ENCODE results near the gene PTPRR. TPM values are rescaled to one million over a fixed set of nuclear protein-coding genes. Genes with fewer than 3 reads are reported as not detected.

Gene PTPRR
- total and polyA plus RNA-seq, 10 of the 15 experiments (the other 5 are each of a cell fraction or from before 2014, with no cell fraction given): 0.14 to 3.1 (median 0.42) TPM

GRCh38 chr12:70692681-70693288 lies 227.8 kb downstream of the PTPRR start:
- in situ Hi-C loops (cut with MboI): no loop called here
- FAIRE-seq (no peak), ATAC-seq (peak; percentile 64), DNase-seq (ENCODE audit: low read depth, low spot score) (no peak)
- ChIA-PET RAD21 (ENCODE audit: unreplicated experiment) (no interaction called here), POLR2A (no interaction called here), CTCF (no interaction called here), SMC1A (ENCODE audit: uncharacterized antibody, unreplicated experiment) (no interaction called here)
- Histone ChIP-seq H3K27ac (ENCODE audit: control insufficient read depth, insufficient read depth) (no peak overlapping the region), H3K36me3 (ENCODE audit: control insufficient read depth in 2 of 2, insufficient read depth in 2 of 2, low read length in 1 of 2) (no peaks in the 10 kb centered on the region), H3K79me2 (ENCODE audit: control insufficient read depth, insufficient read depth, low read length) (no peaks in the 10 kb centered on the region), H3K9me3 (replicated peaks; ENCODE audit: control insufficient read depth, insufficient read depth, low read length) (no peaks in the 10 kb centered on the region), H4K20me1 (ENCODE audit: control insufficient read depth, insufficient read depth) (no peaks in the 10 kb centered on the region), H3K4me3 (no peak overlapping the region), H3K9ac (ENCODE audit: control insufficient read depth, insufficient read depth, low read length) (no peak overlapping the region), H3K27me3 (replicated peaks in 1 of 2; ENCODE audit: control insufficient read depth in 2 of 2, insufficient read depth in 2 of 2, low read length in 1 of 2) (no peaks in the 10 kb centered on the region), H3K4me1 (ENCODE audit: control insufficient read depth, insufficient read depth, low read length) (no peaks in the 10 kb centered on the region), H2AFZ (ENCODE audit: control insufficient read depth, low read depth, low read length) (no peak overlapping the region), H3K4me2 (ENCODE audit: control insufficient read depth, insufficient read depth) (no peak overlapping the region)
- no TSS peak for BruUV-seq (replicated peaks)
- intact Hi-C loops (cut with micrococcal nuclease; ENCODE audit: unreplicated experiment): no loop called here
- TF ChIP-seq IKZF2 (IDR thresholded peaks at IDR 0.05): no peak
- TF ChIP-seq, protein P1, sequence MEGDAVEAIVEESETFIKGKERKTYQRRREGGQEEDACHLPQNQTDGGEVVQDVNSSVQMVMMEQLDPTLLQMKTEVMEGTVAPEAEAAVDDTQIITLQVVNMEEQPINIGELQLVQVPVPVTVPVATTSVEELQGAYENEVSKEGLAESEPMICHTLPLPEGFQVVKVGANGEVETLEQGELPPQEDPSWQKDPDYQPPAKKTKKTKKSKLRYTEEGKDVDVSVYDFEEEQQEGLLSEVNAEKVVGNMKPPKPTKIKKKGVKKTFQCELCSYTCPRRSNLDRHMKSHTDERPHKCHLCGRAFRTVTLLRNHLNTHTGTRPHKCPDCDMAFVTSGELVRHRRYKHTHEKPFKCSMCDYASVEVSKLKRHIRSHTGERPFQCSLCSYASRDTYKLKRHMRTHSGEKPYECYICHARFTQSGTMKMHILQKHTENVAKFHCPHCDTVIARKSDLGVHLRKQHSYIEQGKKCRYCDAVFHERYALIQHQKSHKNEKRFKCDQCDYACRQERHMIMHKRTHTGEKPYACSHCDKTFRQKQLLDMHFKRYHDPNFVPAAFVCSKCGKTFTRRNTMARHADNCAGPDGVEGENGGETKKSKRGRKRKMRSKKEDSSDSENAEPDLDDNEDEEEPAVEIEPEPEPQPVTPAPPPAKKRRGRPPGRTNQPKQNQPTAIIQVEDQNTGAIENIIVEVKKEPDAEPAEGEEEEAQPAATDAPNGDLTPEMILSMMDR (IDR thresholded peaks at IDR 0.05 in 2 of 3, conservative IDR thresholded peaks at IDR 0.05 in 1 of 3; ENCODE audit: control insufficient read depth in 2 of 3, extremely low read depth in 1 of 3, insufficient read depth in 1 of 3, low read depth in 3 of 3, low read length in 3 of 3): peak; percentile 4 to 24 (median 20); a peak in 1 of 6 replicates

DNA sequence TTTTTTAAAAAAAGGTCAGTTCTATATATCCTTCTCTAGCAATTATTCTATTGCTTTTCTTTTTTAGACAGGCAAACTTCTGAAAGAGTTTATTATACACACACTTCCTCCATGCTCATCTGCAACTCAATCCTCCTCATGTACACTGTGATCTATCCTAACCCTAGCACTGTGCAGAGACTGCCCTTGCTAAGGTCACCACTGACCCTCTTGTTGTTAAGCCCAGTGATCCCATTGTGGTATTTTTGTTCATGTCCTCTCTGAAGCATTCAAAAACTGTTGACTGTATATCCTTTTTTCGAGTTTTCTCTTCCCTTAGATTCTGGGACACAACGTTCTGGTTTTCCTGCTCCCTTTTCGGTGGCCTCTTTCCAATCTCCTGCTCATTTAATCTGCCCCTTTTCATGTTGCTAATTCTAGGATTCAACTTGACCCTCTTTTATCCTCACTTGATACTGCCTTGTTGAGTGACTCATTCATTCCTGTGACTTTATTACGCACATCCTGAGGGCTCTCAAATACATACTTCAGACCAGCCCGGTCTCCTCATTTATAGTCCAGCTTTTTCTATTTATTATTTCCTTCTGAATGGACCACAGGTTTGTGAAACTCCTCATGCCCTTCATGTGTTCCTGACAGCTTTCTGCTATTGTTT lies 229.4 kb downstream of the PTPRR start:
- Histone ChIP-seq H3K9me3 (replicated peaks; ENCODE audit: control insufficient read depth, insufficient read depth, low read length) (no peaks in the 10 kb centered on the region), H3K4me1 (ENCODE audit: control insufficient read depth, insufficient read depth, low read length) (no peaks in the 10 kb centered on the region), H3K4me2 (ENCODE audit: control insufficient read depth, insufficient read depth) (no peak overlapping the region), H3K79me2 (ENCODE audit: control insufficient read depth, insufficient read depth, low read length) (no peaks in the 10 kb centered on the region), H2AFZ (ENCODE audit: control insufficient read depth, low read depth, low read length) (no peak overlapping the region), H3K36me3 (ENCODE audit: control insufficient read depth in 2 of 2, insufficient read depth in 2 of 2, low read length in 1 of 2) (no peaks in the 10 kb centered on the region), H4K20me1 (ENCODE audit: control insufficient read depth, insufficient read depth) (no peaks in the 10 kb centered on the region), H3K27me3 (replicated peaks in 1 of 2; ENCODE audit: control insufficient read depth in 2 of 2, insufficient read depth in 2 of 2, low read length in 1 of 2) (no peaks in the 10 kb centered on the region), H3K4me3 (no peak overlapping the region), H3K27ac (ENCODE audit: control insufficient read depth, insufficient read depth) (no peak overlapping the region), H3K9ac (ENCODE audit: control insufficient read depth, insufficient read depth, low read length) (no peak overlapping the region)
- ChIA-PET SMC1A (ENCODE audit: uncharacterized antibody, unreplicated experiment) (no interaction called here), CTCF (no interaction called here), POLR2A (no interaction called here), RAD21 (ENCODE audit: unreplicated experiment) (interaction anchor here (0.6 kb wide), 1 partner anchor 1334 kb away, joined by 3 read pairs; no protein-coding TSS in a partner anchor)
- in situ Hi-C loops (cut with MboI) (no loop called here), intact Hi-C loops (cut with micrococcal nuclease; ENCODE audit: unreplicated experiment) (no loop called here)
- DNase-seq (ENCODE audit: low read depth, low spot score) (no peak), ATAC-seq (no peak), FAIRE-seq (no peak)
- BruUV-seq (replicated peaks): no TSS peak
- WGBS (ENCODE audit: insufficient coverage, insufficient replicate concordance, low lambda C conversion rate, missing lambda C conversion rate): 28% methylated on average over 5 of the region's 5 CpGs
- no peak for TF ChIP-seq WRNIP1 (IDR thresholded peaks at IDR 0.05; ENCODE audit: borderline replicate concordance, low read depth, low read length)
- TF ChIP-seq, protein P2, sequence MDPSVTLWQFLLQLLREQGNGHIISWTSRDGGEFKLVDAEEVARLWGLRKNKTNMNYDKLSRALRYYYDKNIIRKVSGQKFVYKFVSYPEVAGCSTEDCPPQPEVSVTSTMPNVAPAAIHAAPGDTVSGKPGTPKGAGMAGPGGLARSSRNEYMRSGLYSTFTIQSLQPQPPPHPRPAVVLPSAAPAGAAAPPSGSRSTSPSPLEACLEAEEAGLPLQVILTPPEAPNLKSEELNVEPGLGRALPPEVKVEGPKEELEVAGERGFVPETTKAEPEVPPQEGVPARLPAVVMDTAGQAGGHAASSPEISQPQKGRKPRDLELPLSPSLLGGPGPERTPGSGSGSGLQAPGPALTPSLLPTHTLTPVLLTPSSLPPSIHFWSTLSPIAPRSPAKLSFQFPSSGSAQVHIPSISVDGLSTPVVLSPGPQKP (IDR thresholded peaks at IDR 0.05; ENCODE audit: low read depth, low read length): no peak
- no peak for TF ChIP-seq NR2F1 (conservative IDR thresholded peaks at IDR 0.05)
- TF ChIP-seq IKZF2 (IDR thresholded peaks at IDR 0.05): no peak
- TF ChIP-seq SPI1 (IDR thresholded peaks at IDR 0.05; ENCODE audit: borderline replicate concordance, insufficient read depth, low read depth, low read length): no peak
- TF ChIP-seq HDAC2 (IDR thresholded peaks at IDR 0.05): no peak
- TF ChIP-seq IRF4 (IDR thresholded peaks at IDR 0.05; ENCODE audit: low read depth, low read length): no peak
- TF ChIP-seq RAD21 (IDR thresholded peaks at IDR 0.05; ENCODE audit: insufficient read depth, low read depth, low read length): no peak
- no peak for TF ChIP-seq HCFC1 (IDR thresholded peaks at IDR 0.05; ENCODE audit: low read length)
- TF ChIP-seq, protein P3, sequence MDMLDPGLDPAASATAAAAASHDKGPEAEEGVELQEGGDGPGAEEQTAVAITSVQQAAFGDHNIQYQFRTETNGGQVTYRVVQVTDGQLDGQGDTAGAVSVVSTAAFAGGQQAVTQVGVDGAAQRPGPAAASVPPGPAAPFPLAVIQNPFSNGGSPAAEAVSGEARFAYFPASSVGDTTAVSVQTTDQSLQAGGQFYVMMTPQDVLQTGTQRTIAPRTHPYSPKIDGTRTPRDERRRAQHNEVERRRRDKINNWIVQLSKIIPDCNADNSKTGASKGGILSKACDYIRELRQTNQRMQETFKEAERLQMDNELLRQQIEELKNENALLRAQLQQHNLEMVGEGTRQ (IDR thresholded peaks at IDR 0.05; ENCODE audit: borderline replicate concordance, low read depth, low read length): no peak
- TF ChIP-seq, protein P4, sequence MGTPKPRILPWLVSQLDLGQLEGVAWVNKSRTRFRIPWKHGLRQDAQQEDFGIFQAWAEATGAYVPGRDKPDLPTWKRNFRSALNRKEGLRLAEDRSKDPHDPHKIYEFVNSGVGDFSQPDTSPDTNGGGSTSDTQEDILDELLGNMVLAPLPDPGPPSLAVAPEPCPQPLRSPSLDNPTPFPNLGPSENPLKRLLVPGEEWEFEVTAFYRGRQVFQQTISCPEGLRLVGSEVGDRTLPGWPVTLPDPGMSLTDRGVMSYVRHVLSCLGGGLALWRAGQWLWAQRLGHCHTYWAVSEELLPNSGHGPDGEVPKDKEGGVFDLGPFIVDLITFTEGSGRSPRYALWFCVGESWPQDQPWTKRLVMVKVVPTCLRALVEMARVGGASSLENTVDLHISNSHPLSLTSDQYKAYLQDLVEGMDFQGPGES (IDR thresholded peaks at IDR 0.05): no peak
